ENCODE measurements around the gene KCNQ1. TPM values are rescaled to one million over a fixed set of nuclear protein-coding genes. Genes with fewer than 3 reads are reported as not detected.
A peak's percentile ranks its signal among the peaks of the same experiment; 100 is the strongest.

The KCNQ1 gene
- total RNA-seq, 1 experiment from 2014 or later = 1.0 TPM

DNA sequence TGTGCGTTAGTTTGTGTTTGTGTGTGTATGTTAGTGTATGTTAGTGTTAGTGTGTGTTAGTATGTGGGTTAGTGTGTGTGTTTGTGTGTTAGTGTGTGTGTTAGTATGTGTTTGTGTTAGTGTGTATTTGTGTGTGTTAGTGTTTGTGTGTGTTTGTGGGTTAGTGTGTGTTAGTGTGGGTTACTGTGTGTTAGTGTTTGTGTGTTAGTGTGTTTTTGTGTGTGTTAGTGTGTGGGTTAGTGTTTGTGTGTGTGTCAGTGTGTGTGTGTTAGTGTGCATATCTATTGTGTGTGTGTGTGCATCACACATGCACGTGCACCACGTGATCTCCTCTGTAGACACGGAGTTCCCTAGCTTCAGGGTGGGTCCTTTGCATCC is 139.6 kb downstream of the KCNQ1 start:
- H3K27me3 ChIP-seq (replicated peaks; ENCODE audit: control insufficient read depth, insufficient read depth, low read length) = no peaks in the 10 kb centered on the region
- H3K4me1 Mint-ChIP-seq (ENCODE audit: low read depth, unreplicated experiment) = no peaks in the 10 kb centered on the region
- TF ChIP-seq, protein P1, sequence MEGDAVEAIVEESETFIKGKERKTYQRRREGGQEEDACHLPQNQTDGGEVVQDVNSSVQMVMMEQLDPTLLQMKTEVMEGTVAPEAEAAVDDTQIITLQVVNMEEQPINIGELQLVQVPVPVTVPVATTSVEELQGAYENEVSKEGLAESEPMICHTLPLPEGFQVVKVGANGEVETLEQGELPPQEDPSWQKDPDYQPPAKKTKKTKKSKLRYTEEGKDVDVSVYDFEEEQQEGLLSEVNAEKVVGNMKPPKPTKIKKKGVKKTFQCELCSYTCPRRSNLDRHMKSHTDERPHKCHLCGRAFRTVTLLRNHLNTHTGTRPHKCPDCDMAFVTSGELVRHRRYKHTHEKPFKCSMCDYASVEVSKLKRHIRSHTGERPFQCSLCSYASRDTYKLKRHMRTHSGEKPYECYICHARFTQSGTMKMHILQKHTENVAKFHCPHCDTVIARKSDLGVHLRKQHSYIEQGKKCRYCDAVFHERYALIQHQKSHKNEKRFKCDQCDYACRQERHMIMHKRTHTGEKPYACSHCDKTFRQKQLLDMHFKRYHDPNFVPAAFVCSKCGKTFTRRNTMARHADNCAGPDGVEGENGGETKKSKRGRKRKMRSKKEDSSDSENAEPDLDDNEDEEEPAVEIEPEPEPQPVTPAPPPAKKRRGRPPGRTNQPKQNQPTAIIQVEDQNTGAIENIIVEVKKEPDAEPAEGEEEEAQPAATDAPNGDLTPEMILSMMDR (IDR thresholded peaks at IDR 0.05; ENCODE audit: insufficient read depth in 1 of 2, low read depth in 1 of 2, low read length in 1 of 2, severe bottlenecking in 1 of 2, unreplicated experiment in 1 of 2) = no peak
- BruUV-seq (replicated peaks) = no TSS peak
- H3K4me1 ChIP-seq = no peaks in the 10 kb centered on the region
- intact Hi-C loops (cut with micrococcal nuclease; ENCODE audit: unreplicated experiment) = no loop called here
- no peaks in the 10 kb centered on the region for H3K27me3 Mint-ChIP-seq (ENCODE audit: insufficient read depth, unreplicated experiment)
- DNase-seq = no peak
- no peaks in the 10 kb centered on the region for H3K9me3 ChIP-seq
- no peaks in the 10 kb centered on the region for H3K9me3 Mint-ChIP-seq (ENCODE audit: unreplicated experiment)
- H3K36me3 ChIP-seq (ENCODE audit: control insufficient read depth, insufficient read depth, low read length) = no peaks in the 10 kb centered on the region
- H3K4me3 Mint-ChIP-seq (ENCODE audit: unreplicated experiment) = no peak overlapping the region
- no peaks in the 10 kb centered on the region for H3K36me3 Mint-ChIP-seq (ENCODE audit: insufficient read depth, unreplicated experiment)
- no peak overlapping the region for H3K27ac Mint-ChIP-seq (ENCODE audit: unreplicated experiment)
- ChIA-PET CTCF (no interaction called here), POLR2A (no interaction called here)
- no peak overlapping the region for H3K4me3 ChIP-seq (ENCODE audit: low read depth, low read length)

DNA sequence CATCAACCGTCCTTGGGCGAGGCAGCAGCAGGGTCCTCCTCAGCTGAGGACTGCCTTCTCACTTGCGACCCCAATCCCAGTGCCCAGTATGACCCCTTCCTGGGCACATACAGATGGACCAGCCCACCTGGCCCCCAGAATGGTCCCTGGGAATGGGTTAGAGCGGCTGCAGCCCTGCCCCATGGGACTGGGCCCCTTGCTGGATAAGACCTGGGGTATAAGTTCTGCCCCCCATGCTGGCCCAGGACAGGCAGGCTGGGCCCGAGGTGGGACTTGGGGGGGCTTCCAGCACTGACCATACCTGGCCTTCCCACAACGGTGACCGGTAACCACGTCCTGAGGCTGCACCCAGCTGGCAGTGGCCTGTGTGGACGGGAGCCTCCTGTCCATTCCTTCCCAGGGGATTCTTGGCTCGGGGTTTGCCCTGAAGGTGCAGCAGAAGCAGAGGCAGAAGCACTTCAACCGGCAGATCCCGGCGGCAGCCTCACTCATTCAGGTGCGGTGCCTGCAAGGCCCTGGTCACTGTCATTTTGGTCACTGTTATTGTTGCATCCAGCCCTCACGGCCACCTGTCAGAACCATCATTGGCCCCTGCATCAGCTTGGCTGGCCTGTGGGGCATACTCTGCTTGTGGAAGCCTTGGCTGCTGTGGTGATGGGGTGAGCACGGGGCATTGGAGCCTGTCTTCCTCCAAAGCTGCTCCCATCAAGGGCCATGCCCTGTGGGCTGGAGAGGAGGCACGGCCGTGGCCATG is 140.2 kb downstream of the KCNQ1 start:
- H3K4me1 ChIP-seq = no peaks in the 10 kb centered on the region
- DNase-seq = peak in 1 of 2 experiments; percentile 29
- H3K27me3 ChIP-seq (replicated peaks; ENCODE audit: control insufficient read depth, insufficient read depth, low read length) = no peaks in the 10 kb centered on the region
- H3K9me3 ChIP-seq = no peaks in the 10 kb centered on the region
- no peaks in the 10 kb centered on the region for H3K4me1 Mint-ChIP-seq (ENCODE audit: low read depth, unreplicated experiment)
- H3K4me3 ChIP-seq (ENCODE audit: low read depth, low read length) = no peak overlapping the region
- no peaks in the 10 kb centered on the region for H3K9me3 Mint-ChIP-seq (ENCODE audit: unreplicated experiment)
- no peak overlapping the region for H3K27ac Mint-ChIP-seq (ENCODE audit: unreplicated experiment)
- H3K27me3 Mint-ChIP-seq (ENCODE audit: insufficient read depth, unreplicated experiment) = no peaks in the 10 kb centered on the region
- H3K36me3 Mint-ChIP-seq (ENCODE audit: insufficient read depth, unreplicated experiment) = no peaks in the 10 kb centered on the region
- POLR2A ChIA-PET = no interaction called here
- no TSS peak for BruUV-seq (replicated peaks)
- intact Hi-C loops (cut with micrococcal nuclease; ENCODE audit: unreplicated experiment) = no loop called here
- no peak overlapping the region for H3K4me3 Mint-ChIP-seq (ENCODE audit: unreplicated experiment)
- TF ChIP-seq, protein P1 (IDR thresholded peaks at IDR 0.05; ENCODE audit: insufficient read depth in 1 of 2, low read depth in 1 of 2, low read length in 1 of 2, severe bottlenecking in 1 of 2, unreplicated experiment in 1 of 2) = no peak
- H3K36me3 ChIP-seq (ENCODE audit: control insufficient read depth, insufficient read depth, low read length) = no peaks in the 10 kb centered on the region
- CTCF ChIA-PET = no interaction called here

DNA sequence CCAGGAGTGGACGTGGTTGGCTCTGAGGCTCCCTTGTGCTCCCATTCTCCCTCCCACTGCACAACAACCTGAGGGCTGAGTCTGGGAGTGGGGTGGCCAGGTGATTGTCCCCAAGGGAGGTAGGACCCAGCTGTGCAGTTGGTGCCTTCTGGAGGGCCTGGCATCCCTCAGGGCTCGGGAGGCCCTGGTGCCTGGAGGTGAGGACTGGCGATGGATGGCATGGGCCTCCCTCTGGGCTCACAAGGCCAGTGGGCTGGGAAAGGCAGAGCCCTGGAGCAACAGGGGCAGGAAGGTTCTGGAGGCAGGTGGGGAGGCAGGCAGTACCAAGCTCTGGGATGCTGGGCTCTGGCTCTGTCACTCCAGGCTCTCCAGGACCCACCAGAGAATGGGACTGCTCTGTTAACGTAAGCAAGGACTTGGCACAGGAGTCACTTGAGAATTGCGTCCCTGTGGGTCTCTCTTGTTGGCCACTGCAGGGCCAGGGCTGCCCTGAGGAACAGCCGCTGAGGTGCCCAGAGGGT is 140.8 kb downstream of the KCNQ1 start:
- Histone ChIP-seq H3K36me3 (ENCODE audit: control insufficient read depth, insufficient read depth, low read length) (no peaks in the 10 kb centered on the region), H3K4me1 (no peaks in the 10 kb centered on the region), H3K4me3 (ENCODE audit: low read depth, low read length) (no peak overlapping the region), H3K9me3 (no peaks in the 10 kb centered on the region), H3K27me3 (replicated peaks; ENCODE audit: control insufficient read depth, insufficient read depth, low read length) (no peaks in the 10 kb centered on the region; the same call in 1 of the 2 replicates)
- no peaks in the 10 kb centered on the region for H3K27me3 Mint-ChIP-seq (ENCODE audit: insufficient read depth, unreplicated experiment)
- ChIA-PET CTCF (no interaction called here), POLR2A (no interaction called here)
- BruUV-seq (replicated peaks) = no TSS peak
- no peak overlapping the region for H3K4me3 Mint-ChIP-seq (ENCODE audit: unreplicated experiment)
- intact Hi-C loops (cut with micrococcal nuclease; ENCODE audit: unreplicated experiment) = no loop called here
- TF ChIP-seq, protein P1 (IDR thresholded peaks at IDR 0.05; ENCODE audit: insufficient read depth in 1 of 2, low read depth in 1 of 2, low read length in 1 of 2, severe bottlenecking in 1 of 2, unreplicated experiment in 1 of 2) = no peak
- no peaks in the 10 kb centered on the region for H3K9me3 Mint-ChIP-seq (ENCODE audit: unreplicated experiment)
- H3K27ac Mint-ChIP-seq (ENCODE audit: unreplicated experiment) = no peak overlapping the region
- H3K36me3 Mint-ChIP-seq (ENCODE audit: insufficient read depth, unreplicated experiment) = no peaks in the 10 kb centered on the region
- H3K4me1 Mint-ChIP-seq (ENCODE audit: low read depth, unreplicated experiment) = no peaks in the 10 kb centered on the region
- DNase-seq = no peak

Measured in Caco-2 (cell line).